Activated CD4-positive, alpha-beta memory T cell treated with anti-CD3 and anti-CD28 coated beads for 36 hours (primary cell): ENCODE results near the gene SIGLEC1. TPM values are rescaled to one million over a fixed set of nuclear protein-coding genes. Genes with fewer than 3 reads are reported as not detected.

ENCODE experiments used
- CTCF ChIA-PET: fragments of 350-600 bp; sonication (Branson Sonifier 250); formaldehyde crosslinking; loops from one replicate; lab custom pipeline; 2021; ENCODE audit warnings: antibody characterized with exemption, inconsistent platforms; lab: Charles Lee
- POLR2A ChIA-PET: fragments of 350-600 bp; sonication (Branson Sonifier 250); formaldehyde crosslinking; loops from one replicate; lab custom pipeline; 2021; ENCODE audit warnings: antibody characterized with exemption; lab: Charles Lee
- DNase-seq: peaks from one replicate; pipeline ENCODE4 v3.0.0-alpha.2; 2020
- H3K27ac Mint-ChIP-seq: one replicate; pipeline ENCODE4 v1.8.0; 2021; ENCODE audit warnings: mixed read lengths
- H3K27me3 Mint-ChIP-seq: one replicate; pipeline ENCODE4 v1.8.0; 2021; ENCODE audit warnings: mixed read lengths
- H3K36me3 Mint-ChIP-seq: one replicate; pipeline ENCODE4 v1.8.0; 2021; ENCODE audit warnings: mixed read lengths
- H3K4me1 Mint-ChIP-seq: one replicate; pipeline ENCODE4 v1.8.0; 2021; ENCODE audit warnings: low read depth, mixed read lengths
- H3K4me3 Mint-ChIP-seq: one replicate; pipeline ENCODE4 v1.8.0; 2021; ENCODE audit warnings: mild to moderate bottlenecking, mixed read lengths
- H3K9me3 Mint-ChIP-seq: one replicate; pipeline ENCODE4 v1.8.0; 2021; ENCODE audit warnings: mixed read lengths
- intact Hi-C: fragments of 100-400 bp; cut with micrococcal nuclease; formaldehyde crosslinking; loops from one replicate; pipeline ENCODE4 v1.15.1; 2023
- total RNA-seq, 2 experiments: library from RNA; stranded (reverse); gene quantifications; one replicate each; pipeline ENCODE4 v1.2.3, GENCODE V29; 2021

SIGLEC1 gene
- total RNA-seq, 2 experiments from 2014 or later, result 0.07 TPM; not detected in 1

GRCh38 chr20:3720626-3721025, 8.2 kb upstream of the SIGLEC1 start:
- H3K4me3 Mint-ChIP-seq, result no peak overlapping the region
- no peaks in the 10 kb centered on the region for H3K4me1 Mint-ChIP-seq
- ChIA-PET POLR2A (no interaction called here), CTCF (interaction anchor here (1.3 to 2.6 kb wide), 3 partner anchors 10 to 43 kb away, joined by 4 to 15 read pairs (median 4); no protein-coding TSS in a partner anchor)
- H3K27me3 Mint-ChIP-seq, result peaks cover 15% of the 10 kb centered on the region
- no peaks in the 10 kb centered on the region for H3K36me3 Mint-ChIP-seq
- H3K9me3 Mint-ChIP-seq, result no peaks in the 10 kb centered on the region
- DNase-seq, result no peak
- no peak overlapping the region for H3K27ac Mint-ChIP-seq
- intact Hi-C loops, result loop anchor here (5.0 kb wide), 1 partner anchor 47 kb away; the partner anchor contains the start of gene ADISSP

- intact Hi-C loops, result loop anchor here (5.0 kb wide), 1 partner anchor 47 kb away; the partner anchor contains the start of gene ADISSP
- no peaks in the 10 kb centered on the region for H3K36me3 Mint-ChIP-seq
These were observed 7.7 kb upstream of the SIGLEC1 start for GRCh38 chr20:3720068-3720467.

GRCh38 chr20:3719046-3719445, 6.6 kb upstream of the SIGLEC1 start:
- DNase-seq, result no peak
- ChIA-PET POLR2A (no interaction called here), CTCF (interaction anchor here (0.7 to 2.6 kb wide), 3 partner anchors 8 to 43 kb away, joined by 3 to 15 read pairs (median 5); no protein-coding TSS in a partner anchor)
- Mint-ChIP-seq H3K4me3 (no peak overlapping the region), H3K36me3 (no peaks in the 10 kb centered on the region), H3K27ac (no peak overlapping the region), H3K9me3 (no peaks in the 10 kb centered on the region), H3K27me3 (peaks cover 12% of the 10 kb centered on the region), H3K4me1 (no peaks in the 10 kb centered on the region)
- intact Hi-C loops, result loop anchor here (10.0 kb wide), 1 partner anchor 154 kb away; no protein-coding TSS in a partner anchor

More at GRCh38 chr20:3720068-3720467, 7.7 kb upstream of the SIGLEC1 start:
- no peak for DNase-seq
- Mint-ChIP-seq H3K9me3 (no peaks in the 10 kb centered on the region), H3K27me3 (peaks cover 15% of the 10 kb centered on the region), H3K4me1 (no peaks in the 10 kb centered on the region), H3K4me3 (no peak overlapping the region), H3K27ac (no peak overlapping the region)
- ChIA-PET POLR2A (no interaction called here), CTCF (interaction anchor here (1.3 to 2.6 kb wide), 4 partner anchors 8 to 43 kb away, joined by 3 to 15 read pairs (median 4); no protein-coding TSS in a partner anchor)

GRCh38 chr20:3716195-3716834, 3.9 kb upstream of the SIGLEC1 start:
- peak; percentile 42 for DNase-seq
- H3K36me3 Mint-ChIP-seq, result no peaks in the 10 kb centered on the region
- no peak overlapping the region for H3K27ac Mint-ChIP-seq
- POLR2A ChIA-PET, result no interaction called here
- H3K27me3 Mint-ChIP-seq, result peaks cover 16% of the 10 kb centered on the region
- H3K4me3 Mint-ChIP-seq, result no peak overlapping the region
- no peaks in the 10 kb centered on the region for H3K9me3 Mint-ChIP-seq
- intact Hi-C loops, result loop anchor here (10.0 kb wide), 1 partner anchor 152 kb away; no protein-coding TSS in a partner anchor
- no peaks in the 10 kb centered on the region for H3K4me1 Mint-ChIP-seq
- CTCF ChIA-PET, result interaction anchor here (0.7 to 1.5 kb wide), 7 partner anchors 31 to 402 kb away, joined by 3 to 8 read pairs (median 4); partner anchors contain the start of gene ADISSP

GRCh38 chr20:3714092-3714491, 1.7 kb upstream of the SIGLEC1 start:
- no peaks in the 10 kb centered on the region for H3K9me3 Mint-ChIP-seq
- H3K4me1 Mint-ChIP-seq, result no peaks in the 10 kb centered on the region
- ChIA-PET POLR2A (no interaction called here), CTCF (interaction anchor here (1.1 to 2.4 kb wide), 3 partner anchors 18 to 151 kb away, joined by 3 to 8 read pairs (median 5); no protein-coding TSS in a partner anchor)
- no peaks in the 10 kb centered on the region for H3K36me3 Mint-ChIP-seq
- peaks cover 9% of the 10 kb centered on the region for H3K27me3 Mint-ChIP-seq
- no peak overlapping the region for H3K27ac Mint-ChIP-seq
- intact Hi-C loops, result loop anchor here (10.0 kb wide), 1 partner anchor 149 kb away; no protein-coding TSS in a partner anchor
- no peak overlapping the region for H3K4me3 Mint-ChIP-seq
- no peak for DNase-seq

- H3K36me3 Mint-ChIP-seq, result no peaks in the 10 kb centered on the region
- intact Hi-C loops, result loop anchor here (1.0 to 10.0 kb wide), 2 partner anchors 35 to 147 kb away; no protein-coding TSS in a partner anchor
- peaks cover 7% of the 10 kb centered on the region for H3K27me3 Mint-ChIP-seq
- no peaks in the 10 kb centered on the region for H3K4me1 Mint-ChIP-seq
- no peak for DNase-seq
- ChIA-PET POLR2A (interaction anchor here (0.6 kb wide), 1 partner anchor 55 kb away, joined by 3 read pairs; no protein-coding TSS in a partner anchor), CTCF (interaction anchor here (0.6 to 2.7 kb wide), 50 partner anchors 8 to 1082 kb away, joined by 3 to 81 read pairs (median 4); partner anchors contain the start of genes AP5S1 and IDH3B)
- no peak overlapping the region for H3K4me3 Mint-ChIP-seq
- no peaks in the 10 kb centered on the region for H3K9me3 Mint-ChIP-seq
- H3K27ac Mint-ChIP-seq, result no peak overlapping the region
These were observed 887 bp downstream of the SIGLEC1 start for GRCh38 chr20:3711484-3711941.

- ChIA-PET POLR2A (interaction anchor here (0.6 kb wide), 1 partner anchor 55 kb away, joined by 3 read pairs; no protein-coding TSS in a partner anchor), CTCF (interaction anchor here (0.6 to 2.7 kb wide), 58 partner anchors 9 to 1082 kb away, joined by 3 to 81 read pairs (median 4); partner anchors contain the start of genes AP5S1 and IDH3B)
- intact Hi-C loops, result loop anchor here (1.0 to 10.0 kb wide), 2 partner anchors 35 to 146 kb away; no protein-coding TSS in a partner anchor
- Mint-ChIP-seq H3K4me3 (no peak overlapping the region), H3K27ac (no peak overlapping the region), H3K4me1 (no peaks in the 10 kb centered on the region), H3K27me3 (peaks cover 7% of the 10 kb centered on the region), H3K36me3 (no peaks in the 10 kb centered on the region), H3K9me3 (no peaks in the 10 kb centered on the region)
- peak; percentile 82 for DNase-seq
These were observed 1.5 kb downstream of the SIGLEC1 start for GRCh38 chr20:3710703-3711483.

- Mint-ChIP-seq H3K4me3 (no peak overlapping the region), H3K4me1 (no peaks in the 10 kb centered on the region), H3K36me3 (no peaks in the 10 kb centered on the region), H3K27ac (no peak overlapping the region), H3K9me3 (no peaks in the 10 kb centered on the region), H3K27me3 (peaks cover 7% of the 10 kb centered on the region)
- intact Hi-C loops, result loop anchor here (10.0 kb wide), 1 partner anchor 145 kb away; no protein-coding TSS in a partner anchor
- ChIA-PET POLR2A (no interaction called here), CTCF (interaction anchor here (0.7 to 2.7 kb wide), 26 partner anchors 8 to 402 kb away, joined by 3 to 81 read pairs (median 4); no protein-coding TSS in a partner anchor)
- no peak for DNase-seq
These were observed 2.4 kb downstream of the SIGLEC1 start for GRCh38 chr20:3710011-3710466.

- no peak overlapping the region for H3K4me3 Mint-ChIP-seq
- H3K27ac Mint-ChIP-seq, result no peak overlapping the region
- H3K36me3 Mint-ChIP-seq, result no peaks in the 10 kb centered on the region
- CTCF ChIA-PET, result interaction anchor here (0.8 to 2.3 kb wide), 3 partner anchors 28 to 45 kb away, joined by 3 to 11 read pairs (median 3); no protein-coding TSS in a partner anchor
- POLR2A ChIA-PET, result no interaction called here
- H3K27me3 Mint-ChIP-seq, result peaks cover 7% of the 10 kb centered on the region
- H3K9me3 Mint-ChIP-seq, result no peaks in the 10 kb centered on the region
- DNase-seq, result no peak
- H3K4me1 Mint-ChIP-seq, result no peaks in the 10 kb centered on the region
- intact Hi-C loops, result no loop called here
These were observed 4.9 kb downstream of the SIGLEC1 start for GRCh38 chr20:3707508-3707899.

GRCh38 chr20:3706774-3707507, 5.5 kb downstream of the SIGLEC1 start:
- POLR2A ChIA-PET, result no interaction called here
- DNase-seq, result no peak
- H3K4me3 Mint-ChIP-seq, result no peak overlapping the region
- H3K27ac Mint-ChIP-seq, result no peak overlapping the region
- intact Hi-C loops, result no loop called here
- H3K4me1 Mint-ChIP-seq, result no peaks in the 10 kb centered on the region
- CTCF ChIA-PET, result interaction anchor here (0.8 to 2.3 kb wide), 2 partner anchors 30 to 46 kb away, joined by 3 to 11 read pairs; no protein-coding TSS in a partner anchor
- H3K9me3 Mint-ChIP-seq, result no peaks in the 10 kb centered on the region
- H3K36me3 Mint-ChIP-seq, result no peaks in the 10 kb centered on the region
- H3K27me3 Mint-ChIP-seq, result peaks cover 6% of the 10 kb centered on the region
